HepG2 (cell line): Measurements from ENCODE around the gene HMGCLL1. TPM values are rescaled to one million over a fixed set of nuclear protein-coding genes. Genes with fewer than 3 reads are reported as not detected.

Experiments
- ATAC-seq: fragments of 200-7000 bp; cut with Tn5 transposase; 3 replicates; pipeline ENCODE4 v1.9.1; 2020; ENCODE audit warnings: mild to moderate bottlenecking, moderate library complexity
- BruUV-seq: library from RNA; stranded (reverse); fragments of 400-500 nt; replicated peaks from 2 replicates; lab custom pipeline; 2021; lab: Mats Ljungman, UMichigan
- CTCF ChIA-PET: fragments of 300-600 bp; formaldehyde crosslinking; extraction: SDS; loops from one replicate; lab custom pipeline; 2021; ENCODE audit warnings: low total read pairs, inconsistent platforms, low intra/inter-chr PET ratio; lab: Yijun Ruan, JAX
- POLR2A ChIA-PET: fragments of 350-600 bp; sonication (Branson Sonifier 250); formaldehyde crosslinking; loops from one replicate; lab custom pipeline; 2020; ENCODE audit warnings: antibody characterized with exemption, inconsistent platforms; lab: Yijun Ruan, JAX
- DNase-seq: peaks from one replicate; pipeline ENCODE4 v3.0.0-alpha.2; 2015; ENCODE audit warnings: low spot score
- FAIRE-seq: peaks from 3 replicates; lab custom pipeline; 2011; peaks lifted over from hg19 to GRCh38; lab: Jason Lieb, UNC
- H2AFZ ChIP-seq: one replicate; pipeline ENCODE4 v1.6.1; 2011; ENCODE audit warnings: low read length, inconsistent platforms
- H3K27ac ChIP-seq: fragments of 300-600 bp; 3 replicates; pipeline ENCODE4 v1.8.0; 2011; ENCODE audit warnings: mixed run types, mild to moderate bottlenecking, mixed read lengths, low read length, inconsistent platforms; ENCODE audit not compliant: insufficient read depth; ENCODE audit errors: extremely low read length
- H3K27me3 ChIP-seq, 2 experiments: fragments of 200-600 bp in 1 of 2; 2 replicates in 1 of 2; 3 replicates in 1 of 2; pipeline versions ENCODE4 v1.6.0 to v1.8.0; 2011; ENCODE audit warnings: low read length in 2 of 2, mild to moderate bottlenecking in 2 of 2, moderate library complexity in 2 of 2, inconsistent platforms in 1 of 2; ENCODE audit not compliant: insufficient read depth in 2 of 2, control insufficient read depth in 1 of 2
- H3K36me3 ChIP-seq, 2 experiments: fragments of 200-600 bp in 1 of 2; replicated peaks in 1 of 2; 2 replicates in 1 of 2; 3 replicates in 1 of 2; pipeline versions ENCODE4 v1.5.1 to v1.8.0; 2011; ENCODE audit warnings: low read length in 2 of 2, inconsistent platforms in 1 of 2; ENCODE audit not compliant: insufficient read depth in 2 of 2, control insufficient read depth in 1 of 2
- H3K4me1 ChIP-seq: 2 replicates; pipeline ENCODE4 v1.5.1; 2012; ENCODE audit warnings: low read length, inconsistent platforms; ENCODE audit not compliant: insufficient read depth
- H3K4me2 ChIP-seq: 2 replicates; pipeline ENCODE4 v1.6.0; 2011; ENCODE audit warnings: low read depth, low read length, inconsistent platforms
- H3K4me3 ChIP-seq, 3 experiments: fragments of 200-600 bp in 1 of 3; sonication (generic), shearing (Covaris generic) in 1 of 3; replicated peaks in 1 of 3; 2 replicates each; pipeline ENCODE4 v1.5.1; 2011 to 2016; ENCODE audit warnings: low read length in 3 of 3, inconsistent platforms in 2 of 3, low read depth in 2 of 3, mild to moderate bottlenecking in 2 of 3, control low read depth in 1 of 3, mixed read lengths in 1 of 3; ENCODE audit not compliant: insufficient read depth in 1 of 3
- H3K79me2 ChIP-seq: one replicate; pipeline ENCODE4 v1.6.1; 2011; ENCODE audit warnings: low read length, inconsistent platforms; ENCODE audit not compliant: insufficient read depth
- H3K9ac ChIP-seq: 2 replicates; pipeline ENCODE4 v1.6.0; 2011; ENCODE audit warnings: mild to moderate bottlenecking, low read depth, low read length, inconsistent platforms; ENCODE audit not compliant: insufficient read depth
- H3K9me3 ChIP-seq: 2 replicates; pipeline ENCODE4 v1.5.1; 2012; ENCODE audit warnings: mild to moderate bottlenecking, low read length
- H4K20me1 ChIP-seq: 2 replicates; pipeline ENCODE4 v1.6.0; 2011; ENCODE audit warnings: inconsistent platforms, mild to moderate bottlenecking, low read length, moderate library complexity; ENCODE audit not compliant: insufficient read depth
- EP300 ChIP-seq, 3 experiments: sonication (generic) in 1 of 3; formaldehyde crosslinking in 1 of 3; IDR thresholded peaks; 2 replicates each; pipeline versions ENCODE4 v1.5.1 to v1.6.1; 2011 to 2020; ENCODE audit warnings: low read depth in 2 of 3, low read length in 2 of 3, borderline replicate concordance in 1 of 3, improper control_type of control experiment in 1 of 3, mild to moderate bottlenecking in 1 of 3, missing genetic modification reagents in 1 of 3, moderate library complexity in 1 of 3
- GABPB1 ChIP-seq: IDR thresholded peaks from 2 replicates; pipeline ENCODE4 v1.6.1; 2016; ENCODE audit warnings: mild to moderate bottlenecking, missing genetic modification reagents, moderate library complexity, missing compliant biosample characterization
- HNRNPL ChIP-seq: fragments of 200-400 bp; formaldehyde crosslinking; IDR thresholded peaks from 2 replicates; pipeline ENCODE4 v1.6.1; 2017; ENCODE audit warnings: mild to moderate bottlenecking, low read depth, low read length
- HOXA3 ChIP-seq: sonication (generic); formaldehyde crosslinking; IDR thresholded peaks from 2 replicates; pipeline ENCODE4 v1.5.0; 2020; ENCODE audit warnings: missing genetic modification reagents
- MIER2 ChIP-seq: IDR thresholded peaks from 2 replicates; pipeline ENCODE4 v1.6.1; 2016; ENCODE audit warnings: missing biosample characterization, missing genetic modification reagents
- RXRB ChIP-seq: IDR thresholded peaks from 2 replicates; pipeline ENCODE4 v1.6.1; 2016; ENCODE audit warnings: borderline replicate concordance, missing genetic modification reagents, missing compliant biosample characterization
- SOX6 ChIP-seq, 2 experiments: fragments of 450-650 bp in 1 of 2; sonication (generic) in 1 of 2; formaldehyde crosslinking in 1 of 2; IDR thresholded peaks; 2 replicates each; pipeline versions ENCODE4 v1.4.0 to v1.6.1; 2017 to 2020; ENCODE audit warnings: antibody characterized with exemption in 1 of 2, mild to moderate bottlenecking in 1 of 2, missing genetic modification reagents in 1 of 2
- ZNF274 ChIP-seq: sonication (generic); formaldehyde crosslinking; IDR thresholded peaks from 2 replicates; pipeline ENCODE4 v1.5.1; 2020; ENCODE audit warnings: mild to moderate bottlenecking, missing genetic modification reagents
- ZNF451 ChIP-seq: sonication (generic); formaldehyde crosslinking; IDR thresholded peaks from 2 replicates; pipeline ENCODE4 v1.5.0; 2020; ENCODE audit warnings: mild to moderate bottlenecking, missing genetic modification reagents
- ZNF660 ChIP-seq: sonication (generic); formaldehyde crosslinking; IDR thresholded peaks from 2 replicates; pipeline ENCODE4 v1.5.1; 2020; ENCODE audit warnings: mild to moderate bottlenecking, low read depth, missing genetic modification reagents, borderline replicate concordance
- WGBS: methylation state at CpG from one replicate; pipeline ENCODE4 v1.1.6; 2017; ENCODE audit warnings: low lambda C conversion rate; 5-methylcytosine and 5-hydroxymethylcytosine counted together
- in situ Hi-C: cut with HindIII; loops from 2 replicates; pipeline ENCODE4 v1.10.0; 2017; ENCODE audit warnings: low pct_unique_long_range_greater_than_20kb; ENCODE audit not compliant: extremely low pct_ligation_motif_present
- intact Hi-C: fragments of 100-400 bp; cut with micrococcal nuclease; formaldehyde crosslinking; loops from one replicate; pipeline ENCODE4 v1.10.0; 2022; ENCODE audit not compliant: unreplicated experiment
- polyA plus RNA-seq, 8 experiments: library from polyadenylated mRNA; depleted of rRNA in 3 of 8; stranded (reverse) in 7 of 8; unstranded in 1 of 8; fragments of >200 nt; fragmentation: Illumina TruSeq in 4 of 8; extraction: Trizol in 4 of 8; gene quantifications; 2 replicates each; pipeline versions ENCODE4 v1.2.1 to v1.2.3, GENCODE V29; 2011 to 2016; ENCODE audit warnings: low read depth in 4 of 8, missing spikeins in 1 of 8, mixed read lengths in 1 of 8; ENCODE audit not compliant: insufficient read depth in 1 of 8
- total RNA-seq, 5 experiments: library from RNA; depleted of rRNA; stranded (reverse); fragments of >200 nt; fragmentation: Illumina TruSeq; extraction: Trizol; gene quantifications; 2 replicates each; pipeline ENCODE4 v1.2.3, GENCODE V29; 2016; ENCODE audit warnings: low read depth in 1 of 5
- TF ChIP-seq, protein P1 (sequence below): sonication (generic); formaldehyde crosslinking; IDR thresholded peaks from 2 replicates; pipeline ENCODE4 v1.4.0; 2020; ENCODE audit warnings: missing genetic modification reagents, borderline replicate concordance
- TF ChIP-seq, protein P2 (sequence below): sonication (generic); formaldehyde crosslinking; IDR thresholded peaks from 2 replicates; pipeline ENCODE4 v1.8.0; 2022; ENCODE audit warnings: mild to moderate bottlenecking, missing genetic modification reagents, moderate library complexity

HMGCLL1 gene
- total and polyA plus RNA-seq, 2 of the 13 experiments (the other 11 are each of a cell fraction or from before 2014, with no cell fraction given) = not detected

DNA sequence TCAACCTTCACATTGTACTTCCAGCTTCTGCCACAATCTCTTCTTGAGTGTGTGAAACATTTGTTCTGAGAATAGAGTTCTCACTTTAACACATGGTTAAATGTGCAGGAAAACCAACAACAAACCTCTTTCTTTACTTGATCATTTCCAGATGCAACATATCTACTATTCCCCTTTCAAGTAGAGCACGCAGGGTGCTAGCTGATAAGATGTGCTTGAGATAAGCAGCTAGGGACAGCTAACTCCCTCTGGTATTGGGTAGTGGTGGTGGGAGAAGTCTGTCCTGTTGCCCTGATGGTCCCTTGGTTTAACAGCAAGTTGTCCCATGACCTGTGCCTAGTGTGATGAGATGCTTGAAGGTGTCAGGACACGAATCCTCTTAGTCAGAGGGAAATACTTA is 15.4 kb upstream of the HMGCLL1 start:
- intact Hi-C loops (no loop called here), in situ Hi-C loops (no loop called here)
- 0% methylated on average over 2 of the region's 2 CpGs for WGBS
- H3K27ac ChIP-seq = no peak overlapping the region
- H3K4me3 ChIP-seq = no peak overlapping the region
- no peaks in the 10 kb centered on the region for H3K79me2 ChIP-seq
- DNase-seq = no peak
- no peak overlapping the region for H3K4me2 ChIP-seq
- no peaks in the 10 kb centered on the region for H4K20me1 ChIP-seq
- CTCF ChIA-PET = no interaction called here
- H3K9ac ChIP-seq = no peak overlapping the region
- H3K9me3 ChIP-seq = no peaks in the 10 kb centered on the region
- H3K27me3 ChIP-seq = no peaks in the 10 kb centered on the region
- H3K4me1 ChIP-seq = no peaks in the 10 kb centered on the region
- ATAC-seq = no peak
- H3K36me3 ChIP-seq = no peaks in the 10 kb centered on the region
- POLR2A ChIA-PET = no interaction called here
- no peak for FAIRE-seq
- BruUV-seq = no TSS peak
- TF ChIP-seq HNRNPL (no peak), EP300 (IDR thresholded peaks at IDR 0.05; ENCODE audit: low read depth in 2 of 2, low read length in 2 of 2) (no peak), EP300 (CRISPR knock-in tag; IDR thresholded peaks at IDR 0.05; ENCODE audit: borderline replicate concordance) (no peak), ZNF274 (CRISPR knock-in tag) (no peak), SOX6 (IDR thresholded peaks at IDR 0.05) (no peak), SOX6 (CRISPR knock-in tag; IDR thresholded peaks at IDR 0.05) (no peak), GABPB1 (no peak)
- H2AFZ ChIP-seq = no peak overlapping the region

DNA sequence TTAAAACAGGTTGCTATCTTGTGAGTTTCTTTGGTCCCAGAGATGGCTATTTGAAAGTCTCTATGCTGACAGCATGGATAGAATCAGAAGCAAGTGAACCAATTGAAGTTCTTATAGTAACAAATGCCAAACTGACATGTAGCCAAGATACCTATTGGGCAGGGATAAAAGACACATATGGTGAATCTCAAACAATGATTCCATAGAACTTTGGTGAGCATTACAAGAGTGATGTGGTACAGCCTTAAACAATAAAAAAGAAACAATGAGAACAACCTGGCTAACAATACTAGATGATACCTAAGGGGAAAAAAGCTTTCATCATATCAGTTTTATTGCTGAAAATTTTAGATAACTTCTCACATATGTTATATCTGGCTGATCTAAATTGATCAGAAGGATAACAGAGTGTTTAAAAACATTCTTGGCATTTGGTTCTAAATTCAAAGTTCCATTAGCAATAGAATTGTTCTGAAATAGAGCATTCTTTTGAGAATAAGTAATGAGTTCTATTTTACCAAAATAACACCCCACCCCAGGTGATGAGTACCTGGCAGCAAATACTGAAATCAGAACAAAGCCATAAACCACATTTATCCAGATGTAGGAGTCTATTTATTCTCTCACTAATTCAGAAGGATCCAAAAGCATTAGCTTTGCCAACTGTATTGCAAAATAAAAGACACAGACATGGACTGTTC is 5.8 kb upstream of the HMGCLL1 start:
- no peak overlapping the region for H3K4me3 ChIP-seq
- ATAC-seq (no peak), FAIRE-seq (no peak), DNase-seq (no peak)
- CTCF ChIA-PET = no interaction called here
- no peaks in the 10 kb centered on the region for H3K4me1 ChIP-seq
- H3K79me2 ChIP-seq = no peaks in the 10 kb centered on the region
- no peaks in the 10 kb centered on the region; a peak in 1 of 5 replicates for H3K27me3 ChIP-seq
- H4K20me1 ChIP-seq = no peaks in the 10 kb centered on the region
- no peaks in the 10 kb centered on the region for H3K9me3 ChIP-seq
- H2AFZ ChIP-seq = no peak overlapping the region
- H3K27ac ChIP-seq = no peak overlapping the region
- no peak overlapping the region for H3K9ac ChIP-seq
- H3K36me3 ChIP-seq = no peaks in the 10 kb centered on the region
- no peak overlapping the region for H3K4me2 ChIP-seq
- no TSS peak for BruUV-seq
- intact Hi-C loops = no loop called here
- POLR2A ChIA-PET = no interaction called here
- in situ Hi-C loops = no loop called here
- no peak for TF ChIP-seq RXRB (CRISPR knock-in tag)
- TF ChIP-seq ZNF660 (CRISPR knock-in tag) = no peak
- TF ChIP-seq, protein P1, sequence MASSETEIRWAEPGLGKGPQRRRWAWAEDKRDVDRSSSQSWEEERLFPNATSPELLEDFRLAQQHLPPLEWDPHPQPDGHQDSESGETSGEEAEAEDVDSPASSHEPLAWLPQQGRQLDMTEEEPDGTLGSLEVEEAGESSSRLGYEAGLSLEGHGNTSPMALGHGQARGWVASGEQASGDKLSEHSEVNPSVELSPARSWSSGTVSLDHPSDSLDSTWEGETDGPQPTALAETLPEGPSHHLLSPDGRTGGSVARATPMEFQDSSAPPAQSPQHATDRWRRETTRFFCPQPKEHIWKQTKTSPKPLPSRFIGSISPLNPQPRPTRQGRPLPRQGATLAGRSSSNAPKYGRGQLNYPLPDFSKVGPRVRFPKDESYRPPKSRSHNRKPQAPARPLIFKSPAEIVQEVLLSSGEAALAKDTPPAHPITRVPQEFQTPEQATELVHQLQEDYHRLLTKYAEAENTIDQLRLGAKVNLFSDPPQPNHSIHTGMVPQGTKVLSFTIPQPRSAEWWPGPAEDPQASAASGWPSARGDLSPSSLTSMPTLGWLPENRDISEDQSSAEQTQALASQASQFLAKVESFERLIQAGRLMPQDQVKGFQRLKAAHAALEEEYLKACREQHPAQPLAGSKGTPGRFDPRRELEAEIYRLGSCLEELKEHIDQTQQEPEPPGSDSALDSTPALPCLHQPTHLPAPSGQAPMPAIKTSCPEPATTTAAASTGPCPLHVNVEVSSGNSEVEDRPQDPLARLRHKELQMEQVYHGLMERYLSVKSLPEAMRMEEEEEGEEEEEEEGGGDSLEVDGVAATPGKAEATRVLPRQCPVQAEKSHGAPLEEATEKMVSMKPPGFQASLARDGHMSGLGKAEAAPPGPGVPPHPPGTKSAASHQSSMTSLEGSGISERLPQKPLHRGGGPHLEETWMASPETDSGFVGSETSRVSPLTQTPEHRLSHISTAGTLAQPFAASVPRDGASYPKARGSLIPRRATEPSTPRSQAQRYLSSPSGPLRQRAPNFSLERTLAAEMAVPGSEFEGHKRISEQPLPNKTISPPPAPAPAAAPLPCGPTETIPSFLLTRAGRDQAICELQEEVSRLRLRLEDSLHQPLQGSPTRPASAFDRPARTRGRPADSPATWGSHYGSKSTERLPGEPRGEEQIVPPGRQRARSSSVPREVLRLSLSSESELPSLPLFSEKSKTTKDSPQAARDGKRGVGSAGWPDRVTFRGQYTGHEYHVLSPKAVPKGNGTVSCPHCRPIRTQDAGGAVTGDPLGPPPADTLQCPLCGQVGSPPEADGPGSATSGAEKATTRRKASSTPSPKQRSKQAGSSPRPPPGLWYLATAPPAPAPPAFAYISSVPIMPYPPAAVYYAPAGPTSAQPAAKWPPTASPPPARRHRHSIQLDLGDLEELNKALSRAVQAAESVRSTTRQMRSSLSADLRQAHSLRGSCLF = no peak
- TF ChIP-seq ZNF451 (CRISPR knock-in tag) = no peak
- TF ChIP-seq MIER2 (CRISPR knock-in tag) = no peak
- no peak for TF ChIP-seq HOXA3
- TF ChIP-seq, protein P2, sequence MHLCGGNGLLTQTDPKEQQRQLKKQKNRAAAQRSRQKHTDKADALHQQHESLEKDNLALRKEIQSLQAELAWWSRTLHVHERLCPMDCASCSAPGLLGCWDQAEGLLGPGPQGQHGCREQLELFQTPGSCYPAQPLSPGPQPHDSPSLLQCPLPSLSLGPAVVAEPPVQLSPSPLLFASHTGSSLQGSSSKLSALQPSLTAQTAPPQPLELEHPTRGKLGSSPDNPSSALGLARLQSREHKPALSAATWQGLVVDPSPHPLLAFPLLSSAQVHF (CRISPR knock-in tag) = no peak
